ENCODE measurements around the gene SUPT20H. TPM values are rescaled to one million over a fixed set of nuclear protein-coding genes. Genes with fewer than 3 reads are reported as not detected.

The SUPT20H gene
- total and polyA plus RNA-seq, 2 donors (not counting 1 experiment from before 2014, with no cell fraction given) = 56.5 to 57.5 TPM

DNA sequence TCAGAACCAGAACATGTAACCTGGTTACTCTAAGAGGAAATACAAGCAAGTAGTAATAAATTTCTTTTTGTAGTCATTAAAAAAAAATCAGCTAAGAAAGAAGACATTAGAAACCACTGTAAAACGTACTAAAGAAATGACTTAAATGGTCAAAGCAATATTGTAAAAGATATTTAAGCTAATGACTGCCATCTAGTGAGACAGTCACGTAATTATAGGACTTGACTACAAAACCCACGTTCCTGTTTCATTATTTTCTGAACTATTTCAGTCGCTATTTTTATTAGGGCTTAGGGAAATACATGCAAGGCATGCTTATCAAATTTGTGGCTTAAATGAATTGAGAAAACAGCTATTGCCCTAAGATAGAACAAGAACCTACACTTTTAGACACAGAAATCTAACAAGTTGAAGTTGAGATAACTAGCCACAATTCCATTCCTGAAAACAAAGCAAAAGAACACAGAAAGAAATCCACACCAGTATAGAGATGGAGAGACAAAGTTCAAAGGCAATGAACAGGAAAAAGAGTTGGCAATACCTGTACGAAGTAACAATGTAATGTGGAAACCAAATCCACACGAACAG, 78.2 kb downstream of the SUPT20H start:
- Histone ChIP-seq H3K4me2 (ENCODE audit: extremely low read depth, insufficient read depth, low read length) (no peak overlapping the region), H3K79me2 (ENCODE audit: control insufficient read depth, insufficient read depth, low read length) (no peaks in the 10 kb centered on the region), H3K27ac (ENCODE audit: insufficient read depth, low read length) (no peak overlapping the region), H3K4me1 (ENCODE audit: control insufficient read depth, extremely low read depth, insufficient read depth, low read length) (peaks cover 6% of the 10 kb centered on the region), H3K36me3 (ENCODE audit: control insufficient read depth, insufficient read depth, low read length) (no peaks in the 10 kb centered on the region), H3K27me3 (ENCODE audit: control insufficient read depth, insufficient read depth, low read length) (no peaks in the 10 kb centered on the region), H3K9ac (ENCODE audit: insufficient read depth, low read length) (no peak overlapping the region), H4K20me1 (ENCODE audit: control insufficient read depth, extremely low read depth, insufficient read depth, low read length) (no peaks in the 10 kb centered on the region), H3K9me3 (ENCODE audit: control insufficient read depth, insufficient read depth, low read depth, low read length) (no peaks in the 10 kb centered on the region), H3K4me3 (replicated peaks in 1 of 4; ENCODE audit: control extremely low read depth in 1 of 4, insufficient read depth in 1 of 4, low read depth in 3 of 4, low read length in 4 of 4) (no peak overlapping the region), H2AFZ (ENCODE audit: low read length) (no peak overlapping the region)
- TF ChIP-seq, protein P1, sequence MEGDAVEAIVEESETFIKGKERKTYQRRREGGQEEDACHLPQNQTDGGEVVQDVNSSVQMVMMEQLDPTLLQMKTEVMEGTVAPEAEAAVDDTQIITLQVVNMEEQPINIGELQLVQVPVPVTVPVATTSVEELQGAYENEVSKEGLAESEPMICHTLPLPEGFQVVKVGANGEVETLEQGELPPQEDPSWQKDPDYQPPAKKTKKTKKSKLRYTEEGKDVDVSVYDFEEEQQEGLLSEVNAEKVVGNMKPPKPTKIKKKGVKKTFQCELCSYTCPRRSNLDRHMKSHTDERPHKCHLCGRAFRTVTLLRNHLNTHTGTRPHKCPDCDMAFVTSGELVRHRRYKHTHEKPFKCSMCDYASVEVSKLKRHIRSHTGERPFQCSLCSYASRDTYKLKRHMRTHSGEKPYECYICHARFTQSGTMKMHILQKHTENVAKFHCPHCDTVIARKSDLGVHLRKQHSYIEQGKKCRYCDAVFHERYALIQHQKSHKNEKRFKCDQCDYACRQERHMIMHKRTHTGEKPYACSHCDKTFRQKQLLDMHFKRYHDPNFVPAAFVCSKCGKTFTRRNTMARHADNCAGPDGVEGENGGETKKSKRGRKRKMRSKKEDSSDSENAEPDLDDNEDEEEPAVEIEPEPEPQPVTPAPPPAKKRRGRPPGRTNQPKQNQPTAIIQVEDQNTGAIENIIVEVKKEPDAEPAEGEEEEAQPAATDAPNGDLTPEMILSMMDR (conservative IDR thresholded peaks at IDR 0.05 in 1 of 2, IDR thresholded peaks at IDR 0.05 in 1 of 2; ENCODE audit: low read depth in 1 of 2, low read length in 2 of 2) = peak in 1 of 2 donors; percentile 46
- TF ChIP-seq EZH2 (IDR thresholded peaks at IDR 0.05; ENCODE audit: low read length, missing control alignments) = no peak
- DNase-seq (ENCODE audit: low read depth in 2 of 2) = peak; percentile 53 to 82

DNA sequence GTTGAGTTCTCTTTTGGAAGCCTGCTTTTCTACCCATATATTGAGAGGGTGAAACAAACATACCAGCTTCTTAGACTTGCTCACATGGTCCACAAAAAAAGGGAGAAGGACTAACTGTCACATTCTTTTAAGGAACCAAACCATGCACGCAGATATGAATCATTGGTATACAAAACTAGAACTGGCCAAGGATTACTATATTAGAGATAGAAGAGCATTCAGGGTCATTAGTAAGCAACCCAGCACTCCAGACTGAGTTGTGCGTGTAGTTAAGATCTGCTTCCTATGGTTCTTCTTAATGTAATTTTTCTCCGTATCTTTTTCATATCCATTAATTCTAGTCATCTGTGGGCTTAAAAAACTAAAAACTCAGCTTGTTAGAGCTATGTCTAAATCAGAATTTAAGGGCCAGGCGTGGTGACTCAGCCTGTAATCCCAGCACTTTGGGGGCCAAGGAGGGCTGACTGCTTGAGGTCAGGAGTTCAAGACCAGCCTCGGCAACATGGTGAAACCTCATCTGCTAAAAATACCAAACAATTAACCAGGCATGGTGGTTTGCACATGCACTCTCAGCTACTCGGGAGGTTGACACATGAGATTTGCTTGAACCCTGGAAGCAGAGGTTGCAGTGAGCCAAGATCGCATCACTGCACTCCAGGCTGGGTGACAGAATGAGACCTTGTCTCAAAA, 80.0 kb downstream of the SUPT20H start:
- no peaks in the 10 kb centered on the region for H3K9me3 ChIP-seq (ENCODE audit: control insufficient read depth, insufficient read depth, low read depth, low read length)
- no peaks in the 10 kb centered on the region for H3K27me3 ChIP-seq (ENCODE audit: control insufficient read depth, insufficient read depth, low read length)
- no peak overlapping the region for H3K9ac ChIP-seq (ENCODE audit: insufficient read depth, low read length)
- peaks cover 6% of the 10 kb centered on the region for H3K4me1 ChIP-seq (ENCODE audit: control insufficient read depth, extremely low read depth, insufficient read depth, low read length)
- H3K4me2 ChIP-seq (ENCODE audit: extremely low read depth, insufficient read depth, low read length) = no peak overlapping the region
- TF ChIP-seq, protein P1 (conservative IDR thresholded peaks at IDR 0.05 in 1 of 2, IDR thresholded peaks at IDR 0.05 in 1 of 2; ENCODE audit: low read depth in 1 of 2, low read length in 2 of 2) = no peak
- TF ChIP-seq EZH2 (IDR thresholded peaks at IDR 0.05; ENCODE audit: low read length, missing control alignments) = no peak
- H3K36me3 ChIP-seq (ENCODE audit: control insufficient read depth, insufficient read depth, low read length) = no peaks in the 10 kb centered on the region
- peak; percentile 50 to 52 for DNase-seq (ENCODE audit: low read depth in 2 of 2)
- H4K20me1 ChIP-seq (ENCODE audit: control insufficient read depth, extremely low read depth, insufficient read depth, low read length) = no peaks in the 10 kb centered on the region
- no peak overlapping the region for H3K4me3 ChIP-seq (replicated peaks in 1 of 4; ENCODE audit: control extremely low read depth in 1 of 4, insufficient read depth in 1 of 4, low read depth in 3 of 4, low read length in 4 of 4)
- H3K79me2 ChIP-seq (ENCODE audit: control insufficient read depth, insufficient read depth, low read length) = no peaks in the 10 kb centered on the region
- H3K27ac ChIP-seq (ENCODE audit: insufficient read depth, low read length) = peak overlapping the region; percentile 38
- H2AFZ ChIP-seq (ENCODE audit: low read length) = no peak overlapping the region

DNA sequence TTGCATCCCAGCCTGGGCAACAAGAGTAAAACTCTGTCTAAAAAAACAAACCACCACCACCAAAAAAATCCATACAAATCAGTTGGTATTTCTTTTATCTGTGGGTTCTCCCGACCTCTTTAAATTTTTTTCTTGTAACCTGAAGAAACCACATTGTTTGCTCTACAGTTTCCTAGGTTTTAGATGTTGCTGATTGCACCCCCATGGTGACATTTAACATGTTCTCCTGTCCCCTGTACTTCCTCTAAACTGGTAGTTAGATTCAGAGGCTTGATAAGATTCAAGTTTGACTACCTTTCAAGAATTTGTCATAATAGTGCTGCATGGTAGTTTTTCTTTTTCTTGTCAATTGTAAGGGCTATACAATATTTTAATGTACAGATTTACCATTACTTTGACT, 84.3 kb downstream of the SUPT20H start:
- no peak for DNase-seq (ENCODE audit: low read depth in 2 of 2)
- Histone ChIP-seq H3K9me3 (ENCODE audit: control insufficient read depth, insufficient read depth, low read depth, low read length) (no peaks in the 10 kb centered on the region), H3K4me2 (ENCODE audit: extremely low read depth, insufficient read depth, low read length) (no peak overlapping the region), H4K20me1 (ENCODE audit: control insufficient read depth, extremely low read depth, insufficient read depth, low read length) (no peaks in the 10 kb centered on the region), H3K4me3 (replicated peaks in 1 of 4; ENCODE audit: control extremely low read depth in 1 of 4, insufficient read depth in 1 of 4, low read depth in 3 of 4, low read length in 4 of 4) (no peak overlapping the region), H3K79me2 (ENCODE audit: control insufficient read depth, insufficient read depth, low read length) (no peaks in the 10 kb centered on the region), H3K9ac (ENCODE audit: insufficient read depth, low read length) (no peak overlapping the region), H3K36me3 (ENCODE audit: control insufficient read depth, insufficient read depth, low read length) (no peaks in the 10 kb centered on the region), H3K27me3 (ENCODE audit: control insufficient read depth, insufficient read depth, low read length) (no peaks in the 10 kb centered on the region), H3K27ac (ENCODE audit: insufficient read depth, low read length) (no peak overlapping the region), H3K4me1 (ENCODE audit: control insufficient read depth, extremely low read depth, insufficient read depth, low read length) (peaks cover 3% of the 10 kb centered on the region), H2AFZ (ENCODE audit: low read length) (no peak overlapping the region)
- TF ChIP-seq, protein P1 (conservative IDR thresholded peaks at IDR 0.05 in 1 of 2, IDR thresholded peaks at IDR 0.05 in 1 of 2; ENCODE audit: low read depth in 1 of 2, low read length in 2 of 2) = no peak
- TF ChIP-seq EZH2 (IDR thresholded peaks at IDR 0.05; ENCODE audit: low read length, missing control alignments) = no peak

Measured in fibroblast of lung (primary cell).